HG03460 (cell line): ENCODE results near the gene WDFY4.

ENCODE experiments used
- ATAC-seq: cut with Tn5 transposase; IDR thresholded peaks from one replicate; pipeline ENCODE4 v1.9.1; 2021; ENCODE audit not compliant: unreplicated experiment

The WDFY4 gene

DNA sequence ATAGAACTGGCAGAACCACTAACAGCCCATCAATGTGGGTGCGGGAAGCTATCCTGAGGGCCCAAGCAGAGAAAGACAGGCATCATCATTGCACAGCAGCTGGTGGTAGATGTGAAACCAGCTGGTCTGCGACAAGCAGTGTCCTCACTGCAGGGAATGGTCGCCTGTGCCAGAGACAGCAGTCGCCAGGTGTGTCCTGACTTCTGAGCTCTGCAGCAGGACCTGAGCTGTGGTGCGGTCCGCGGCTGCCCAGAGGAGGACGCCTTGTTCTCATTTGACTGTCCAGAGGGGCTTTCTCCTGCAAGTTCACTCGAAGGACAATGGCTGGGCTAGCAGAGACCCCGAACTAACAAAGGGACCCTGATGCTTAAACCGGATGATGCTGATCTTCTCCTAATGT, 157.6 kb downstream of the WDFY4 start:
- ATAC-seq = no peak

DNA sequence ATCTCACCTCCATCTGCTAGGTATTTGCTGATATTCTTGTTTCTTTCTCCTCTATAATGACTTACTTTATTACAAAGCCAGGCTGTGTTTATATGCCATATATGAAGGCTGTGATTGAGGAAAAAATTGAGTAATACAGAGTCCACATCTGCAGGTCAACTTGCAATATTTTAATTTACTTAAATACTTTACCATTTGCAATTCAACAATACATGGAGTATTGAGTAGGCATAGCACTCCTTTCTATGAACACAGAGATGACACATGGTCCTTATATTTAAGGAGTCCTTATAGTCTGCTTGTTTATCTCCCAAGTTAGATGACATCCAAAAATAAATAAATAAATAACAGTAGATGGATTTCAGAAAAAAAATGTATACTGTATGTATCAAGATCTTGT, 158.5 kb downstream of the WDFY4 start:
- no peak for ATAC-seq

DNA sequence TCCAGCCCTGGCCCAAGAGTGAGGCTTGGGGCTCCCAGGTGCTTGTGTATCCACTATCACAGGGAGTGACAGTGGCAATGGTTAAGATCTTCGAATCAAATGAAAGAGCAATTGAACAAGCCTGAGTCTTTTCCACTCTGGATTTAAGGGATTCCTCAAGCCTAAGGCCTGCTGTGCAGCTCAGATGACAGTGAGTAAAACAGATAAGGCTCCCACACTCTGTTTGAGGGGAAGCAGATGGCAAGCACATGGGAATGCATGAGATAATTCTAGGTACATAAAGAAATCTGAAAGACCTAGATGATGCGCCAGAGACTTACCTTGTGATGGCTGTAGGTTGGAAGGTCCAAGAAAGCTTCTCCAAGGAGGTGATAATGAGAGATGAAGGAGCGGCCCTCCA, 159.9 kb downstream of the WDFY4 start:
- no peak for ATAC-seq

DNA sequence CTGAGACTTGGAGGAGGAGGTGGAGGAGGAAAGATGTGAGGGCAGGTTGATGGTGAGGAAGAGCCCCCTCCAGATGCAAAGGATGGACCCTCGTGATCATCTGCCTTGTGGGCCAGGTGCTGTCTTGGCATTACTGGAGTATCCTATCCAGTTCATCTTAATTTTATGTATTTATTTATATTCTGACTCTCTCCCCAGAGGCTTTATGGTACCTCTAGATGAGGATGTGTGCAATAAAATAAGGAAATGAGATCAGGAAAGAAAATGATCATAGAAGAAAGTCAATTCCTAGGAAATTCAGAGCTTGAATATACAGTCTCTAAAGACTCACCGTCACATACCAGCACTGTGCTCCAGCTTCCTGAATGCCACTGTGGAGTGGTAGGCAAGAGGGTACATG, 160.8 kb downstream of the WDFY4 start:
- no peak for ATAC-seq

DNA sequence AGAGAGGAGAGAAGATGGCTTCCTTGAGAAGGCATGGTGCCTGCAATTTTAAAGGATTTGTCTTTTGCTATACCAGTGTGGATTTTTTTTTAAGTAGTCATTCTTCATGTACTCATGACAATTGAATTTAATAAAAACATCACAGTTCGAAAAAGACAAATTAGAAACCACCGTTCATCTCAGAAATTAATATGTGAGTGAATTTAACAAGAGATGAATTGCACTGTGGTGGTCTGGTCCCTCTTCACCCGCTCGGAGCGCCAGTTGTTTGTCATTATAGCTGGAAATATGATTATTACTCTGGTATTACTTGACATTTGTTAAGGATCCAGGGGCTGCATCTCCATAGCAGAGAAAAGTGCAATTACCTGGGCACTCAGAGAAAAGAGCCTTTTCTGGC, 163.0 kb downstream of the WDFY4 start:
- ATAC-seq = no peak

DNA sequence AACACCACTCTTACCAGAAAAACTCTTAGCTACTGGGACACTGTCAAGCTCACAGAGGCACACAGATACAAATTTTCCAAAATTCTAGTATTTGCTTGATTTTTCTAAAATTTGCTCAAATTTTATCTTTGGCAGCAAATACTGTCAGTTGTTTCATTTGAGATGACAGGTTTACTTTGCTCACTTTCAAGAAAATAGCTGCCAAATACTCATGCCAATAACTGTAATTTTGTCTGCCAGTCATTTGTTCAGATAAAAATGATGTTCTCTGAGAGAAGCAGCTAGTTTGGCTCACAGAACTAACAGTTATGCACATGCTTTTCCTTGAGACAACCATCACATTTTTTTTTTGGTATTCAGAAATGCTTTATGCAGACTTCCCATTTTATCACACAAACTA, 172.2 kb downstream of the WDFY4 start:
- ATAC-seq = no peak

DNA sequence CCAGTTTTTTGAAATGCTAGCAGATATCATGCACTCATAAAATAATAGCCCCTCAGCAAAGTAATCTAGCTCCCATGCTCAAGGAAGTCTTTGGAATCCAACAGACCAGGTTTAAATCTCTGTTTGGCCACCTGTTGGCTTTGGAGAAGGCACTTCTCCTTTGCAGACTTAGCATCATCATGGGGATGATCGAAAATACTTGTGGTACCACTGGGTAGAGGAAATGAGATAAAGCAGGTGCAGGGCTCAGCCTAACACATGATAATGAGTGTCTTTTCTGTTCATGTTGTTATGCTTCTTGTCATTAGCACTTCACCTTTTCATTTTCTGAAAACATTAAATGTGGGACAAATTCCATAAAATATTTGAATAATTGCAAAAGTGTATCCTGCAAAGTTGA, 187.6 kb downstream of the WDFY4 start:
- no peak for ATAC-seq

DNA sequence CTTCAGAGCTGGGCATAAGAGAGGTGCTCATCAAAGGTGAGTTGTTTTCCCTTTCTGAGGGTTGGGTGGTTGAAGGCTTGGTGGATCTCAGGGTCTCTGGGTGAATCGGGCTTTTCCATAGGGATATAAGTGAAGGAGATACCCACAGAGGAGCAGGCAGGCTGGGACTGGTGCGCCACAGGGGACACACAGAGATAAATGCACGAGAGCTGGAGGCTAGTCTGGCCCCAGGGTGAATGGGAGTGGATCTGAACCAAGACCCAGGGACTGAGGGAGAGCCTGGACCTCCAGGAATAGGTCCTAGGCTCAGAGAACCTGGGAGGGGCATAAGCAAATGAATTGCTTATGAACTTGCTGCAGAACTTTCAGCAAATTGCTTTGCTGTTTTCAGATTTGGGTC, 193.4 kb downstream of the WDFY4 start:
- ATAC-seq = no peak

DNA sequence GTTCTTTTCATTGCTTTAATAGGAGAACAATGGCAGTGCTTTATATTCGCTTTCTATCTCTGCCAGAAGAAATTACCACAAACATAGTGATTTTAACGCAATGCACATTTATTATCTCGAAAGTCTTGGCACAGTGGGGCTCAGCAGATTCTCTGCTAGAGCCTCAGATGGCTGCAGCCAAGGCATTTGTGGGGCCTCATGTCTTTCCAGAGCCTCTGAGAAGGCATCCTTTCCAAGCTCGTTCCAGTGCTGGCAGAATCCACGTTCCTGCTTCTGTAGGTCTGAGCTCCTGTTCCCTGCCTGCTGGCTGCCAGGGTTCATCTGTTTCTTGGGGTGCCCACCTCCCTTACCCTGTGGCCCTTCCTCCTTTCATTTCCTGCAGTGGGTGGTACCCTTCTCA, 194.8 kb downstream of the WDFY4 start:
- no peak for ATAC-seq

DNA sequence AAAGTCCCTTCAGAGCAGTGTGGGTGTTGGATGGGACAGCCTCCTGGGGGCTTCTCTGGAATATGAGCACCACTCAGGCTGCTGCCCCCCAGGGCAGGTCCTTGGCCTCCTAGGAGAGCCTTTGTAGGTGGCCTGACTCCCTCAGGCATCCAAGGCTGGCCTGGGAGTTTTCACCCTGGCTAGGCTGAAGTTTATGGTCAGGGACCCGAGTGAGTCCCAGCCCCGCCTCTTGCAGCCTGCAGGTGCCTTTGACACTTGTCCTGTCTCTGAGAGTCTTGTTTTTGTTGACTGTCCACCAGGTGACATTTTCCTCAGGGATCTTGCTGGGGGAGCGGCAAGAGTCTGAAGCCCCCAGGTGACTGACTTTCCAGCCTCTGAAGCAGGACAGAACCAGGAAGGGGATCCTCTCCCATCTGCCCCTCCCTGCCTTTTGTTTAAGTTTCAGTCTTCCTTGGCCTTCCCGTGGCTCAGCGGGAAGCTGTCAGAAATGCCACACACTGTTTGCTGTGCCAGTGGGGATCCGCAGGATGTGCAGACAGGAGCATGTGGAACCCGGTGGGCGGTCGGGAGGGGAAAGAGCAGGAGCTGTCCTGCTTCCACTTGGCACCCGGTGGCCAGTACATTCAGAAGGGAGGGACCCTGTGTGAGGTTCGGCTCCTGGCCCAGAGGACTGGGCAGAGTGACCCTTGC, 195.5 kb downstream of the WDFY4 start:
- no peak for ATAC-seq

DNA sequence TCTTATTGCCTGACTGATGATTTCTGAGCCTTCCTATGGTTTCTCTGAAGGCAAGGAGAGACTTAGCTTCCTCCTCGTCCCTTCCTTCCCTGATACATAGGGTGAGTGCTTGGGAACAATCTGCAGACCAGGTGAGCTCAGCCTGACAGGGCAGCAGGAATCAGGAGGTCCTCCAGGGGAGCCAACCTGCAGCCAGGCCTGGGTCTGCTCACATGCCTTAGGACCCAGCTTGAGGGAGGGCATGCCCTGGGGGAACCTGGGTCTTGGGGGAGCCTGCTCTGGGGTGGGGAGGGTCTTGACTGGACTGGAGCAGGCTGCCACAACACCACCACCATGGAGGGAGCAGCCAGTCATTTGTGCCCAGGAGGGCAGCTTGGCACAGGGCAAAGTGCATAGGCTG, 197.3 kb downstream of the WDFY4 start:
- ATAC-seq = no peak

DNA sequence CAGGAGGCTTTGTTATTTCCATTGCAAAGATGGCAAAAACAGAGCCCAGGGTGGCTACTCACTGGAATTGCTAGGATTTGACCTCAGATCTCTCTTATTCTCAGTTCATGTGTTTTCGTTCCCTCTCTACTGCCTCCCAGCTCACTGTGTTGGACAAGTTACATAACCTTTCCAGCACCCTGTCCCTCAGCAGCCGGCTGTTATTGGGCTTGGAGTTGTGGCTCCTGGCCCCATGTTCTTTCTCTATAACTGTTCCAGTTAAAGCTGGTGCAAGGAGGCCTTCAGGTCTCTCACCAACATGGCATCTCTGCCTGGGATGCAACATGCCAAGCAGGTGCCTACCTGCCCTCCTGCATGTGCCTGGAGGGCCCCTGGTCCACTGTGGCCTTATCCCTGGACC, 198.2 kb downstream of the WDFY4 start:
- ATAC-seq = no peak

DNA sequence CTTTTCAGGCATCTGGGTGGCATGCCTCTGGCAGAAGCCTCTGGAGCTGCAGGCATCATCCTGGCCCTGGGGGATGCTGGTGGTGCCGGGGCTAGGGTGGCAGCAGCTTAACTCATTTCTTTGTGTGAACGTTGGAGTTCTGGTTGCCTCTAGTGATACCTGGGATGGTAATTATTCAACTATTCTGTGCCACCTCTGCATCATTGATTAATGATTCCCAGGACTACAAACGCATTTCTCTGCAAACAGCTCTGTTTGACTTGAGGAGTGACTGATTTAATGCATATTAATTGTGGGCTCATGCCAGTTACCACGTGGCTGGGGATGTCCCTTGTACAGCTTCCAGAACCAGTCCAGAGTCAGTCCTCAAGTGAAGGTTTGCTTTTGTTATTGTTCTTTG, 199.0 kb downstream of the WDFY4 start:
- ATAC-seq = no peak

DNA sequence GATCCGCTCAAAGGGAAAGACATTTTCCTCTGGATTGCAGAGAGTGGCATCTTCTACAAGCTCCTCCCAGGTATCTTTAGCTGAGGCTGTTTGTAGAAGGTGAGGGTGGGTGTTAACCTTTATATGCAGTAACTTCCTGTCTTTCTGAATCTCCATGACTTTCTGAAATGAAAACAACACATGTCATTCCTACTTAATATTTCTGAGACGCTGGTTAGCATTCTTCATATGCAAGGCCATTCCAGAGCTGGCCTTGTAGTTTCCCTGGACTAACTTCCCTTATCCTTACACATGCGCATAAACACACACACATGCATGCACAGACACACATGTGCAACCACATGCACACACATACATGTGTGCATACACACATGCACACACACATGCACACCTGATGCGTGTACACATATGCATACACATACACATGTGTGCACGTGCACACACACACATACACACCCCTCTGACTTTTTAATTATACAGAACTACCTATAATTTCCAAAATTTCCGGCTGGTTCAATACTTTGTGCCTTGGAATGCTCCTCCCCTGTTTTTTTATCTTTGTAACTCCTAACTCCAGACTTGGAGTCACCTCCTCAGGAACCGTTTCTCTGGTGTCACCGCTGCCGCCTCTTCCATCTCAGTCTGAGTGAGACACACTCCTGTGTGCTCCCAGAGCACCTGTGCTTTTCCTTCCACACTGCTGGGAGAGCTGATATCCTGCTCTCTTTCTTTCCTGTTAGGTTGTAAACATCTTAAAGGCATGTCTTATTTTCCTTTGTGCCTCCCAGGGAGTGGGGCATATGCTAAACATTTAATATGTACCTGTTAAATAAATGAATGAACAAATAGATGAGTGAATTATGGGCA, 199.7 kb downstream of the WDFY4 start:
- ATAC-seq = no peak

DNA sequence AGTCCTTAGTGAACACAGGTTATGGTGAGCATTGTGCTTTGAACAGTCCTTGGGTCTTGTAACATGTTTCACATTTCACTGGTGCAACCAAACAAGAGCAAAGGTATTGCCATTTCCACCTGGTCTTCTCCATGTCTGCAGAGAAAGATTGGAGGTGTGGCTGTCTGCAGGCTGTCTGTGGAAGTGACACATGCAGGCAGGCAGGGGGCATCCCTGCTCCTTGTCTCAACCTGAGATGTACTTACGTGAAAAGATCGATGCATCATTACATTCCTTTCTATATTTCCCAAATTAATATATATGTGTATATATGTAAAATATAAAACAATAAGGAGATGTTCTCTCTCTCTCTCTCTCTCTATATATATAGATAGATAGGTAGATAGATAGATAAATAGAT, 200.7 kb downstream of the WDFY4 start:
- ATAC-seq = no peak

DNA sequence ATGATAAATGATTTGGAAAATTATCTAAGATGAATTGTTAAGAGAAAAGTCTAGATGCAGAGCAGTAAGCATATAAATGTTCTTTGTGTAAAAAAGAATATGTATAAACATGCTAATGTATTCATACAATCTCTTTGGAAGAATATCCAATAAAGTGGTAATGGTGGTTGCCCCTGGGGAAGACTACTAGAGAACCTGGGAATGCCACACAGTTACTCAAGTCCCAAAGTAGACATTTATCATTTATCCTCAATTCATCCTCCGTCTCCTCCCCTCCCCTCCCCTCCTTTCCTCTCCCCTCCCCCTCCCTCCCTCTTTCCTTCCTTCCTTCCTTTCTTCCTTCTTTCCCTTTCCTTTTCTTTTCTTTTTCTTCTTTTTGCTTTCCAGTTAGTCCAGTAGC, 203.3 kb downstream of the WDFY4 start:
- ATAC-seq = no peak

DNA sequence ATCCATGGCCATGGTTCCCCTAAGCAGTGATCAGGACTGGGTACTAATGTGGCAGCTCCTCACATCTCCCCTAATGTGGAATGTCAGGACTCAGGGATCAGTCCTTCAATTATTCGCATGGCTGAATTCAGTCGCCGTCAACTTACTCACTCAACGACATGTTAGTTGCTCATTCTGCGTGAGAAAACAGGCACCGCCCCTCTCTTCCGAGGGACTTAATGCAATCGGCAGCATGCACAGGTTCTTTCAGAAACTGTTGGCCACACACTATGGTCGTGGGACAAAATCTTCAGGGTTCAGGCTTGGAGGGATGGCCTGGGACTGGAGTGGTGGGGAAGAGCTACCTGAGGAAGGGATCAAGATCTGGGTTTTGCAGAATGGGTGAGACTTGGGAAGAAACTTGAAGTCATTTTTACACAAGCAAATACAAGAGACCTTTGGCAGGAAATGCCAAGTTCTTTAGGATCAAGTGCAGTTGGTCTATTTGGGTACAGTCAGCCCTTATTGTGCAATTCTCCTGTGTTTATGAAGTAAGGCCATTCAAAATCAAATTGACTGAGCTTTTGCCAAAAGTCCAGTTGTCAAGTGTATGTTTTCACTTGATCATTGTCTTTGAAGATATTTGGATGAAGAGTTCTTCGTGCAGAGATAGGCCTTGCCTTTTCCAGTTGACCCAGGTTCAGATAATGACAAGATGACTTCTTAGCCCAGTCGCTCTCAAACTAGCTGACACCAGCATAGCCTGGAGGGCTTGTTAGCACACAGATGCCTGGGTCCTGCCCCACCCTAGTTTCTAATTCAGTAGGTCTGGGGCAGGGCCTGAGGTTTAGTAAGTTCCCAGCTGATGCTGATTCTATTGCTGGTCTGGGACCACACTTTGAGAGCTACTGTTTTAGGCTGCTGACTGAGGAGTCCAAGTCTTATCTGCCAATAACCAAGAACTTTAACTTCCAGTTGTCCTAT, 206.5 kb downstream of the WDFY4 start:
- ATAC-seq = no peak

DNA sequence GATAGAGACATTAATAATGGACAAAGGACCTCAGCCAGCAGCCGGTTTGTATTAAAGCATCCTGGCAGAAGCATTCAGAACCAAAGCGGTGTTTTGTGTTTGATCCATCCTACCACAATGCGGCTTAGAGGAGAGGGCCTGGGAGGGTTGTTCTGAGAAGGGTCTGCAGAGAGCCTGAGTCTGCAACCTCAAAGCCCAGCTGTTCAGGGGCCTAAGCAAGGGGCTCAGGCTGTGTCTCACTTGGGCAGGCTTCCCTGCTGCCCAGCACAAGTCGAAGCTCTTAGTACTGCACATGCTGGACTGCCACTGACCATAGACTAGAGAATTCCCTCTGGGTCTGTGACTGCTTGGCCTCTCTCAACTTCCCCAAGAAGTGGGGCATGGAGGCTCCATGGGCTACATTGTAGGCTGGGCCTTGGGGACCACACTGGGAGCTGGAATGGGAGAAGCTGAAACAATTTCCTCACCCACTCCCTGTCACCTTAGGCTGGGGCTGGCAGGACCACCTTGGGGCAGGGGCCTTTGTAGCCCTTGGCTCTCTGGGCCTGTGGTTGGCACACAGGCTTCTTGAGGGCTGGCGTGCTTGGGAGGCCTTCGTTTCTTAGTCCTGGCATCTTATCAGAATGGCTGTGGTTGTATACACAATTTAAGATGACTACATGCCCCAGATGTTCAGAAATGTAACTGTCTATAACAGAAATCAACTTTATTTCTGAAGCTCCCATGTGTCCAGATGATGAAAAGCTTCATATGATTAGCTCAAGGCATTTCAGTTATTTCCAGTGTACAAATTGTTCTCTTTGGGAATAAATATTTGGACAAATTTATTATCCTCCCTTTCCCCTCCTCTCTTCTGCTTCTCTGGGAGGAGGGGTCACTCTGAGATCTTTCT, 210.5 kb downstream of the WDFY4 start:
- no peak for ATAC-seq

DNA sequence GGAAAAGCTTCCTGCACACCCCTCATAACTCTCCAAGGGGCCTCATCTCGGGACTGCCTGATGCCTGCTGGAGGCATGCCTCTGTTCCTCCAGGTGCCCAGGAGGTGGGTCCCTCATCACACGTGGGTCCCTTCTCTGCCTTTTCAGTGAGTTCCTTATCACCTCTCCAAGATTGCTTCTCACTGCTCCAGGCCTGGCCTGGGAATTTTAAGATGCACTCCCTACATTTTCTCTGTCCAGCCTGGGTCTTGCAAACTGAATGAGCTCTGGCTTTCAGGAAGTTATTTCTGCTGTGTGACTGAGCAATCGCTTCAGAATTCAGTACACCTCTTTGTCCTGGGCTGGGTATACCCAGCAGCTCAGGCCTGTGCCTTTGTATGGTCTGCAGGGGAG, 211.1 kb downstream of the WDFY4 start:
- ATAC-seq = no peak

DNA sequence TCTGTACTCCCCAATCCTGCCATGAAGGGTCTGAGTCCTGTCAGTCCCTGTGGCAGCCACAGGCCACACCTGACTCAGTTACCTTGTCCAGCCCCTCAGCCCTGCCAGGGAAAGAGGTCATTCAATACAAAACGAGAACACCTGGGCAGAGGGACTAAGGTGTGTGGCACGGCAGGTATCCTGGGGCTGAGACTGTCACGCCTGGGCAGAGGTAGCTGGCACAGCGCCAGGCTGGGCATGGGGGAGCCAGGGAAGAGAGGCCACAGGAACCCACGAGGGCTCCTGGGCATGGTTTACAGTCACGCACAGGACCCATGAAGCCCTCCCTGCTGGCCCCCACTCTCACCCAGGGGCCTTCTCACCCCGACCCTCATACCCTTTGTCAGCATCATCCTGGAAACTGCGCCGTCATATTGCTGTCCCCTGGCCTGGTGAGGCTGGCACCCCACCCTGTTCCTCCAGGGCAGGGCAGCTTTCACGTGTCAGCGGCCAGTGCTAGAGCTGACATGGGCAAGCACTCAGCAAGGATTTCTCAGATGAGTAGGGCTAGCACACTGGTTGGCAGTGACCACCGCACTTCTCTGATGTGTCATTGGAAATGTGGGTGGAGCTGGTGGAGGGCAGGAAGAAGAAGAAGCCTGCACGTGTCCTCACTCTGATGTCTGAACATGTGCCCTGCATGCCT, 212.2 kb downstream of the WDFY4 start:
- ATAC-seq = no peak
